Cardiac fibroblast (primary cell): Measurements from ENCODE around the gene ACAP3.

ENCODE experiments used
- DNase-seq, 2 donors: peaks; one replicate each; pipeline versions ENCODE4 v3.0.0 to v3.0.0-alpha.2; 2010; ENCODE audit warnings: low read depth in 2 of 2
- H3K4me3 ChIP-seq, 2 donors: replicated peaks in 1 of 2; 1 replicate in 1 of 2; 2 replicates in 1 of 2; pipeline ENCODE4 v1.5.1; 2011; ENCODE audit warnings: low read depth in 2 of 2, low read length in 2 of 2, mild to moderate bottlenecking in 2 of 2, moderate library complexity in 1 of 2
- TF ChIP-seq, protein P1 (sequence below): IDR thresholded peaks from one replicate; pipeline ENCODE4 v1.5.1; 2011; ENCODE audit warnings: low read depth, mild to moderate bottlenecking, low read length, inconsistent platforms

ACAP3 gene

DNA sequence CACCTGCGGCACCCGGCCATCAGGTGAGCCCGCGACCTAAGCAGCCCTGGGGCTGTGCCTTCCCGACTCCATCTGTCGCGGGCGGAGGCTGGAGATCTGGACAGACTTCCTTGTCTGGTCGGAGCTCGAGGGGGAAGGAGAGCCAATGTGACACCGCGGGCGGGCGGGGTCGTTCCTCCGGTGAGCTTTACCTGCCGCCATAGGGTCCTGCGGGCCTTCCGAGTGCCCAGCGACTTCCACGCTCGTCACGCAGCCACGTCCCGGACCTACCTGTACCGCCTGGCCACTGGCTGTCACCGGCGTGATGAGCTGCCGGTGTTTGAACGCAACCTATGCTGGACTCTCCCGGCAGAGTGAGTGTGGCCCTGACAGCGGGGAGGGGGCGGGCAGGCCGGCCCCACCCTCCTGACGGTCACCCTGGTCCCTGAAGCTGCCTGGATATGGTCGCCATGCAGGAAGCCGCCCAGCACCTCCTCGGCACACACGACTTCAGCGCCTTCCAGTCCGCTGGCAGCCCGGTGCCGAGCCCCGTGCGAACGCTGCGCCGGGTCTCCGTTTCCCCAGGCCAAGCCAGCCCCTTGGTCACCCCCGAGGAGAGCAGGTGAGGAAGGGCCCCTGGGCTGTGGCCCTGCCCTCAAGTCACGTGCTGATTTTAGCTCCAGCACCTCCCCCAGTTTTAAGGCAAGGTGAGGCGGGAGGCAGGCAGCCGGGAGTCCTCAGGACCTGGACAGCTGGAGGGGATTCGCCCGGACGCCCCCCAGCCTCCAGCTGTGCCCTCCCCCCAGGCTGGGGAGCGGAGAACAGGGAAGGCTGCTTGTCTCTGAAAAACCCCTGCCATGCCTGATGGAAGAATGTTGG, 1.8 kb upstream of the ACAP3 start:
- DNase-seq: no peak
- H3K4me3 ChIP-seq: peak overlapping the region; percentile 55 to 76
- TF ChIP-seq, protein P1, sequence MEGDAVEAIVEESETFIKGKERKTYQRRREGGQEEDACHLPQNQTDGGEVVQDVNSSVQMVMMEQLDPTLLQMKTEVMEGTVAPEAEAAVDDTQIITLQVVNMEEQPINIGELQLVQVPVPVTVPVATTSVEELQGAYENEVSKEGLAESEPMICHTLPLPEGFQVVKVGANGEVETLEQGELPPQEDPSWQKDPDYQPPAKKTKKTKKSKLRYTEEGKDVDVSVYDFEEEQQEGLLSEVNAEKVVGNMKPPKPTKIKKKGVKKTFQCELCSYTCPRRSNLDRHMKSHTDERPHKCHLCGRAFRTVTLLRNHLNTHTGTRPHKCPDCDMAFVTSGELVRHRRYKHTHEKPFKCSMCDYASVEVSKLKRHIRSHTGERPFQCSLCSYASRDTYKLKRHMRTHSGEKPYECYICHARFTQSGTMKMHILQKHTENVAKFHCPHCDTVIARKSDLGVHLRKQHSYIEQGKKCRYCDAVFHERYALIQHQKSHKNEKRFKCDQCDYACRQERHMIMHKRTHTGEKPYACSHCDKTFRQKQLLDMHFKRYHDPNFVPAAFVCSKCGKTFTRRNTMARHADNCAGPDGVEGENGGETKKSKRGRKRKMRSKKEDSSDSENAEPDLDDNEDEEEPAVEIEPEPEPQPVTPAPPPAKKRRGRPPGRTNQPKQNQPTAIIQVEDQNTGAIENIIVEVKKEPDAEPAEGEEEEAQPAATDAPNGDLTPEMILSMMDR: no peak

DNA sequence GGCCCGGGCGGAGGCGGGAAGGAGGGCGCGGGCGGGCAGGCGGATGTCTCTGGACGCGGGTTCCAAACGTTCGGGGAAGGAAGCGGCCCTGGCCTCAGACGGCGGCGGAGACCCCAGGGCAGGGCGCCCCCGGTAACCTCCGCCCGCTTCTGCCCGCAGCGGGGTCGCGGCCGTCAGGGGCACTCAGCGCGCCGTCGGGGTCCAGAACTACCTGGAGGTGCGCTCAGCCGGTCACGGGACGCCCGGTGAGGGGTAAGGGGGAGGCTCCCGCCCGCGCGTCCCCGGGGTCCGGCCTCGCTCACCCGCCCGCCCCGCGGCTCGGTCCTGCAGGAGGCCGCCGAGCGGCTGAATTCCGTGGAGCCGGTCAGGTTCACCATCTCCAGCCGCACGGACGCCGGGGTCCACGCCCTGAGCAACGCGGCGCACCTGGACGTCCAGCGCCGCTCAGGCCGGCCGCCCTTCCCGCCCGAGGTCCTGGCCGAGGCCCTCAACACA, 1.1 kb upstream of the ACAP3 start:
- DNase-seq: no peak
- H3K4me3 ChIP-seq: peak overlapping the region; percentile 55 to 76
- TF ChIP-seq, protein P1: no peak

DNA sequence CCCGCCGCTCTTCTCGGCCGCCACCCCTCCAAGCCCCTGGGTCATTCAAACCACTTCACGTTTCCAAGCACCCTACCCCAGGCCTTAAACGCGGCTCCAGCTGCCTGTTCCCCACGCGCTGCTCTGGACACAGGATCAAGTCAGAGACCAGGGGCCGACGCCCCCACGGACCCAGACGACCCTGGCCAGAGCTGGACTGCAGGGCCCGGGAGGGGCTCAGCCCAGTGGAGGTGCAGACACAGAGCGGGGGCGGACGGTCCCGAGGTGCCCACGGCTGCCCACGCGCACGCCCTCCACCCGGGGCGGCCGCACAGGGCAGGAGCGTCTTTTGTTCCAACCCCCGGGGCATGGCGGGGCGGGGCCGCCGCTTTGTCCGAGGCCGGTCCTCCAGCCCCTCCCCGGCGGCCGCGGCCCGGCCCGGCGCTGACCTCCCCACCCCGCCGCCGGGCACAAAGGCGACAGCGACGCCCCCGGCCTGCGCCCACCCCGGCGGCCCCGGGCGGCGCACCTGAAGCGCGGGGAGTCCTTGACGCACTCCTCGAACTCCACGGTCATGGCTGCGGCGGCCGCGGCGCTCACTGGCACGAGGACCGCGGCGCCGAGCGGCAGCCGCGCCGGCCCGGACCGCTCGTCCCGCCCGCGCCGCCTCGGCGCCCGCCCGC, 338 bp downstream of the ACAP3 start:
- H3K4me3 ChIP-seq: peak overlapping the region; percentile 61 to 79
- DNase-seq: peak in 1 of 2 donors; percentile 32
- TF ChIP-seq, protein P1: no peak

DNA sequence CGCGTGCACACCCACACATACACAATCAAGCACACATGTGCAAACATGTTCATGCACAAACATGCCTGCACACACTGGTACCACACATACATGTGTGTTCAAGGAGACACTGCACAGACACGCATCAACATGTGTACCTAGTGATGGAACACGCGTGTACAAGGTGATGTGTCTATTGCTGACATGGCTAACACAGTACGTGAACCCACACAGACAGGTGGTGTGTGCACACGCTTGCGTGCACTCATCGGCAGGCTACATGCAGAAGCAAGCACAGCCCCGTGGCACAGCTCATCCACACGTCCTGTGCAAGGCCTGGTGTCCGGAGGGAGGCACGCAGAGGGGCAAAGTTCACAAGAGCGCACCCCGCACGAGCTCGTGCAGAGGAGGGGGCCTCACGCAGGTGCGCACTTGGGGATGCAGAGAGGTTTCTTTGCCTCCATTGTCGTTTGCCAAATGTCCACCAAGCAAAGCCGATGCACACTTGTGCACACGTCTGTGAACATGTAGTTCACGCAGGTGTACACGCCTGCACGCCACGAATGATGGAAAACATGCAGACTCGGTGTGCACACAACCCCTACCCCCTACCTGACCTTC, 969 bp downstream of the ACAP3 start:
- peak in 1 of 2 donors; percentile 30 for DNase-seq
- peak overlapping the region; percentile 61 to 79 for H3K4me3 ChIP-seq
- TF ChIP-seq, protein P1: no peak

- TF ChIP-seq, protein P1: peak; percentile 25
- DNase-seq: peak in 1 of 2 donors; percentile 25
- H3K4me3 ChIP-seq: peak overlapping the region; percentile 61 to 79
Observed at GRCh38 chr1:1306070-1306660, 1.6 kb downstream of the ACAP3 start.

GRCh38 chr1:1305300-1306069, 2.2 kb downstream of the ACAP3 start:
- TF ChIP-seq, protein P1: no peak
- DNase-seq: peak; percentile 73 to 79
- H3K4me3 ChIP-seq: peak overlapping the region; percentile 61 to 79
